Left ventricle myocardium inferior (tissue), 1 donor: ENCODE results near the gene EME2. TPM values are rescaled to one million over a fixed set of nuclear protein-coding genes. Genes with fewer than 3 reads are reported as not detected.

Experiments used
- DNase-seq: peaks from one replicate; pipeline ENCODE4 v3.0.0-alpha.2; 2020
- H3K27ac ChIP-seq: fragments of 200-600 bp; replicated peaks from 2 replicates; pipeline ENCODE4 v1.8.0; 2021
- H3K27me3 ChIP-seq: fragments of 200-600 bp; 2 replicates; pipeline ENCODE4 v1.8.0; 2021; ENCODE audit warnings: low read depth
- H3K36me3 ChIP-seq: fragments of 200-600 bp; 2 replicates; pipeline ENCODE4 v1.8.0; 2021
- H3K4me1 ChIP-seq: fragments of 200-600 bp; 2 replicates; pipeline ENCODE4 v1.8.0; 2021
- H3K4me3 ChIP-seq: fragments of 200-600 bp; 2 replicates; pipeline ENCODE4 v1.8.0; 2021; ENCODE audit warnings: mild to moderate bottlenecking, moderate library complexity
- H3K9me3 ChIP-seq: fragments of 200-600 bp; replicated peaks from 2 replicates; pipeline ENCODE4 v1.8.0; 2021
- intact Hi-C: fragments of 100-400 bp; cut with micrococcal nuclease; formaldehyde crosslinking; loops from one replicate; pipeline ENCODE4 v1.11.0; 2022
- total RNA-seq: library from RNA; stranded (reverse); fragmentation: NEBNext Ultra II Directional; extraction: Animal tissue kit (Norgen Biotek cat#: 25700); gene quantifications from one replicate; pipeline ENCODE4 v1.2.1, GENCODE V29; 2021
- TF ChIP-seq, protein P1 (sequence below): fragments of 200-600 bp; IDR thresholded peaks from 2 replicates; pipeline ENCODE4 v1.8.0; 2021; ENCODE audit warnings: antibody characterized with exemption, mild to moderate bottlenecking, borderline replicate concordance
- donor health status: DM: no; HTN: yes; CAD: no; lungs with severe emphysema.

The EME2 gene
- total RNA-seq, 1 donor from 2014 or later: 7.4 TPM

DNA sequence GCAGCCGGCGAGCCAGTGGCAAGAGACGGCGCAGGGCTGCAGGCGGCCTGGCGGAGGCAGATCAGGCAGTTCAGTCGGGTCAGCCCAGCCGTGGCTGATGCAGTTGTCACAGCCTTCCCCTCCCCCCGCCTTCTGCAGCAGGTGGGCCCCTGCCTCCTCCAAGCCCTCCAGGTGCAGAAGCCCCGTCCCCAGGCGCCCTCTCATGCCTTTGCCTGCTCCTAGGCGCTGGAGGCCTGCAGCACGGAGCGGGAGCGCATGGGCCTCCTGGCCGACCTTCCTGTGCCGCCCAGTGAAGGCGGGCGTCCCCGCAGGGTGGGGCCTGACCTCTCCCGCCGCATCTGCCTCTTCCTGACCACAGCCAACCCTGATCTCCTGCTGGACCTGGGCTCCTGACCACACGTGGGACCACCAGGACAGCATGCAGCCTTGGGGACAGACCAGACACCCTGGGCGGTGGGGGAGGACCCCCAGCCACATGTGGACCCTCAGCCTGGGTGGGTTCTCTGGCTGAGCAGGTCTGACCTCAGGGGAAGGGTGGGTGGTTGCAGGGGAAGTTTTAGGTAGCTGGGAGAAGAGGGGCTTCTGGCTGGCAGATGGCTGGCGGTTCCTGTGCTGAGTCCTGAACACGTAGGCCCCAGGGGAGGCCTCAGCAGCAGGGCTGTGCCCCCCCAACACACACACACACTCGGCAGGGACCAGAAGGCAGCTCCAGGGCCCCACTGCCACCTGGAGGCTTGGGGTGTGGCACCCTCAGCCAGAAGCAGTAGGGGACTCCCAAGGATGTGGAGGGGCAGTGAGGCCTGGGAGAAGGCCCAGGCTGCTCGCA is 3.4 kb downstream of the EME2 start:
- Histone ChIP-seq H3K9me3 (no peaks in the 10 kb centered on the region), H3K36me3 (peaks cover 57% of the 10 kb centered on the region), H3K27me3 (no peaks in the 10 kb centered on the region), H3K4me3 (no peak overlapping the region), H3K4me1 (peaks cover 65% of the 10 kb centered on the region), H3K27ac (no peak overlapping the region)
- no peak for DNase-seq
- TF ChIP-seq, protein P1, sequence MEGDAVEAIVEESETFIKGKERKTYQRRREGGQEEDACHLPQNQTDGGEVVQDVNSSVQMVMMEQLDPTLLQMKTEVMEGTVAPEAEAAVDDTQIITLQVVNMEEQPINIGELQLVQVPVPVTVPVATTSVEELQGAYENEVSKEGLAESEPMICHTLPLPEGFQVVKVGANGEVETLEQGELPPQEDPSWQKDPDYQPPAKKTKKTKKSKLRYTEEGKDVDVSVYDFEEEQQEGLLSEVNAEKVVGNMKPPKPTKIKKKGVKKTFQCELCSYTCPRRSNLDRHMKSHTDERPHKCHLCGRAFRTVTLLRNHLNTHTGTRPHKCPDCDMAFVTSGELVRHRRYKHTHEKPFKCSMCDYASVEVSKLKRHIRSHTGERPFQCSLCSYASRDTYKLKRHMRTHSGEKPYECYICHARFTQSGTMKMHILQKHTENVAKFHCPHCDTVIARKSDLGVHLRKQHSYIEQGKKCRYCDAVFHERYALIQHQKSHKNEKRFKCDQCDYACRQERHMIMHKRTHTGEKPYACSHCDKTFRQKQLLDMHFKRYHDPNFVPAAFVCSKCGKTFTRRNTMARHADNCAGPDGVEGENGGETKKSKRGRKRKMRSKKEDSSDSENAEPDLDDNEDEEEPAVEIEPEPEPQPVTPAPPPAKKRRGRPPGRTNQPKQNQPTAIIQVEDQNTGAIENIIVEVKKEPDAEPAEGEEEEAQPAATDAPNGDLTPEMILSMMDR: no peak
- intact Hi-C loops: no loop called here

DNA sequence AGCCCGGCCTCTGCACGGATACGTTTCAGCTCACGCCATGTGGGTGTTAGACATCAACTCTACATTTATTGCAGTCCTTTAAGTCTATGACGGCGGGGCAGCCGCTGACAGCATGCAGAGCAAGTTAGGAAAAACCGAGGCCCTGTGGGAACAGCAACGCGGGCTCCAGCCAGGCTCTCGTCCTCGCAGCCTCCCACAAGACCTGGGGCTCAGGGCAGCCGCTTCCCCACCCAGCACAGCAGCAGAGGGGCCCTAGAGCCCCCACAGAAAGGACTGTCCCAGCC is 4.0 kb downstream of the EME2 start:
- peaks cover 65% of the 10 kb centered on the region for H3K4me1 ChIP-seq
- H3K27me3 ChIP-seq: no peaks in the 10 kb centered on the region
- no peak overlapping the region for H3K4me3 ChIP-seq
- TF ChIP-seq, protein P1: no peak
- no peak overlapping the region for H3K27ac ChIP-seq
- intact Hi-C loops: no loop called here
- no peak for DNase-seq
- no peaks in the 10 kb centered on the region for H3K9me3 ChIP-seq
- H3K36me3 ChIP-seq: peaks cover 58% of the 10 kb centered on the region

DNA sequence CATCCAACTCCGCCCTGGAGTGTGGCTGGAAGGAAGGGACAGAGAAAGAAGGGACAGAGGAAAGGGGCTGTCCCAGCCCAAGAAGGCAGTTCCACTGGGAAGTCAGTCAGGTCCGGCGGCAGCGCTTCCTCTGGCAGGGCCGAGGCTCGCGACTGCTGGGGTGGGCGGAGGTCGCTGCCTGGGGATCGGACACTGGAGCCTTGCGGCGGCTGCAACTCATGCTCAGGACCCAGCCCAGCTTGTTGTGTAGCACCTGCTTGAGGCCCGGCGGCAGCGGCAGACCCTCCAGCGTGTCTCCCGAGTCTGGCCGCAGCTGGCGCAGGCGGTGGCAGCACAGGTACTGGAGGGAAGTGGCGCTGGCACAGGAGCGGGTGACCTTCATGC is 4.4 kb downstream of the EME2 start:
- TF ChIP-seq, protein P1: no peak
- Histone ChIP-seq H3K27me3 (no peaks in the 10 kb centered on the region), H3K36me3 (peaks cover 58% of the 10 kb centered on the region), H3K9me3 (no peaks in the 10 kb centered on the region), H3K27ac (no peak overlapping the region), H3K4me1 (peaks cover 65% of the 10 kb centered on the region), H3K4me3 (no peak overlapping the region)
- no peak for DNase-seq
- intact Hi-C loops: no loop called here

DNA sequence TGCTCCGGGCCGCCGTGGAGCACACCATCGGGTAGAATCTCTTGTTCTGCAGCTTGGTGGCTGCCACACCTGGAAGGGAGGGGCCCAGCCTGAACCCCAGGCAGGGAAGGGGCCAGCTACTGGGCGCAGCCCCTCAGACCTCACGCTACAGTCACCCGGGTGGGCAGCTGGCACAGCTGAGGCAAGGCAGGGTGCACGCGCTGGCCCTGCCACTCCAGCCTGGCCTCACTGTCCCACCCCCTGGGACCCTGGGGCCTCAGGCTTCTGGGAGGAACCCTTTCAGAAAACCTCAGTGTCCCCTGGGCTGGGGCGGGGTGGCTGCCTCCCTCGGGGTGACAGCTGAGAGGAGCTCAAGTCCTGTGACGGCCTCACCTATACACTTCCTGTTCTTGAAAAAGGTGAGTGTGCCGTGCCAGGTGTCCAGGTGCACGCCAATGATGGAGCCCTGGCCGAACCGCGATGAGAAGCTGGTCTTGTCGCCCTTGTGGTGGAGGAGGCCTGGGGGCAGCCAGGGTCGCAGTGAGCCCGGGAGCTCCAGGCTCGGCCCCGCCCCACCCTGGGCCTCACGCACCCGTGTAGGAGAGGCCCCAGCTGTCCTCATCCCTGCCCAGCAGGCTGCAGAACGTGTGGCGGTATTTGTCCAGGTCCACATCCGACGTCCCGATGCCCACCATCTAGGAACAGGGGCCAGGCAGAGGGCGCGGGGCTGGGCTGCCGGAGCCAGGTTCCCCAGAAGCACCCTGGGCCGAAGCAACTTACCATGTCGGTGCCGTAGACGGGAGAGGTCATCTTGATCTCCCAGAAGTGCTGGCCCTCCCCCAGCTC is 5.0 kb downstream of the EME2 start:
- H3K9me3 ChIP-seq: no peaks in the 10 kb centered on the region
- intact Hi-C loops: no loop called here
- peaks cover 58% of the 10 kb centered on the region for H3K36me3 ChIP-seq
- H3K4me3 ChIP-seq: no peak overlapping the region
- no peak overlapping the region for H3K27ac ChIP-seq
- DNase-seq: no peak
- no peaks in the 10 kb centered on the region for H3K27me3 ChIP-seq
- peaks cover 62% of the 10 kb centered on the region for H3K4me1 ChIP-seq
- TF ChIP-seq, protein P1: no peak

DNA sequence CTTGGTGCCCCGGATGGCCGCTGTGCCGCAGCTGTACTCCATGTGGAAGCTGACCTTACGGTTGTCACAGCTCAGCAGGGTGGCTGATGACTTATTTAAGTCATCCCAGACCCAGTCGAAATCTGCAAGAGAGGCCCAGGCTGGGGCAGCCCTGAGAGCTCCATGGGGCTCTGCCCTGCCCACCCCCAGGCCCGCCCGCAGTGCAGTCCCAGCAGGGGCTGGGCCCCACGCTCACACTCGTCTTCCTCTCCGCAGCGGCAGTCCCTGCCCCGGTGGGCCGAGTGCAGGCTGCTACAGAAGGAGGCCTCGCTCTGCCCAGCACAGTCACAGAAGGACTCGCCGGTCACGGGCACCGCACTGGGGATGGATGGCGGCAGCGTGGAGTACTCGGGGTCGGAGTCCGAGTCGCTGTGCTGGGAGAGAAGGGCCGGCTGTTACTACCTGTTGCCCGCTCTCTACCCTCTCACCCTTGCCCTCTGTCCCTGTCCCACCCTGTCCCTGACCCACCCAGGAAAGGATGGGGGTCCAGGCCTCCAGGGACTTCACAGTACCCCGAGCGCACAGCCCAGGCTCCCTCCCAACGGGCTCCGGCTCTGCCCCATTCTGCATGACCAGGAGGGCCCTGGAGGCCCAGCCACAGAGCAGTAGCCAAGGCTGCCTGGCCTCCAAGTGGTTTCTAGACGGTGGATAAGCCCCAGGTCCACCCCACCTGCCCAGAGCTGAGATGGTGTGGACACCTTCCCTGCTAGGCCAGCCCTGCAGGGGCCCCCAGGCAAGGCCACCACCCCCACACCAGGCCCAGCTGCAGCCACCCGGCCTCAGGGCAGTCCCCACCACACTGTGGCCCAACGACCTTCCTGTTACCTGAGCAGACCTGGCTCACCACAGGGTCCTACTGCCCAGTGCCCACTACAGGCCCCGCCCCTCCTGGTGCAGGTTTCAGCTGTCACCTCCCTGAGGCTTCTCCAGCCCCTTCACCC is 5.9 kb downstream of the EME2 start:
- Histone ChIP-seq H3K4me1 (peaks cover 60% of the 10 kb centered on the region), H3K36me3 (peaks cover 58% of the 10 kb centered on the region), H3K4me3 (no peak overlapping the region), H3K9me3 (no peaks in the 10 kb centered on the region), H3K27me3 (no peaks in the 10 kb centered on the region), H3K27ac (no peak overlapping the region)
- DNase-seq: no peak
- intact Hi-C loops: no loop called here
- TF ChIP-seq, protein P1: no peak
